ENCODE results near the gene NAV2. TPM values are rescaled to one million over a fixed set of nuclear protein-coding genes. Genes with fewer than 3 reads are reported as not detected.

Gene NAV2
- total RNA-seq, 1 experiment from 2014 or later, result 1.8 TPM

DNA sequence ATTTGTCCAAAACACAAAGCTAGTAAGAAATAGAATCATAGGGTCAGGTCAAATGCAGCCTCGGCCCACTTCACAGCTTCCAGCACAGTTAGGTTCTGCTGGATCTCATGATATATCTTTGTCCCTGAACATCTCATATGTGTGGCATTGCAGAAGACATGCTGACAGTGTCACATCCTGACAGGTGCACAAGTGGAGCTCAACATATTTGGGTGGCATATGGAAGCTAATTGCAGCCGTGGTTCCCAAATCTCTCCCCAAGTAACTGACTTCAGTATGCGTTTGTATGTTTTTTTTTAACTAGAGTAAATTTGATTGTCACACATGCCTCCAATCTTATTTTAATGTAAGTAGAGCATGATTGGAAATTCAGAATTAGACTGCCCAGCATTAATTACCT is 33.4 kb downstream of the NAV2 start:
- no peak for DNase-seq (ENCODE audit: low read depth)

DNA sequence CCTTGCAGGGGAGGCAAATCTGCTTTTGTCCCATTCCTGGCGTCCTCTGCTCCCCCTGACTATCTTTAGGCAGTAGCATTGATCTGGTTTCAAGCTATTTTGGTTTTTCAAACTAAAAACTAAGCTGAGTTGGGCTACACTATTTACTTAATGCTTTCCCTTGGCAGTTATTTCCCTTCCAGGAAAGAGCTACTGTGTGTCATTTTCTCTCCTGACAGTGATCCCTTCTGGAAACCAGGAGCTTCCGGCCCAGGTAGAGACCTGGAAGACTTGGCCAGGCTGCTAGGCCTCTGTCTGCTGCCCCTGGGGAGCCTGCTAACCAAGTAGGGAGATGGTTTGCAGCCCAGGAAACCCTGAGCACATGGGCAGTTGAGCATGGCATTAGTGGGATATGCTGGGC is 35.0 kb downstream of the NAV2 start:
- DNase-seq (ENCODE audit: low read depth), result no peak

DNA sequence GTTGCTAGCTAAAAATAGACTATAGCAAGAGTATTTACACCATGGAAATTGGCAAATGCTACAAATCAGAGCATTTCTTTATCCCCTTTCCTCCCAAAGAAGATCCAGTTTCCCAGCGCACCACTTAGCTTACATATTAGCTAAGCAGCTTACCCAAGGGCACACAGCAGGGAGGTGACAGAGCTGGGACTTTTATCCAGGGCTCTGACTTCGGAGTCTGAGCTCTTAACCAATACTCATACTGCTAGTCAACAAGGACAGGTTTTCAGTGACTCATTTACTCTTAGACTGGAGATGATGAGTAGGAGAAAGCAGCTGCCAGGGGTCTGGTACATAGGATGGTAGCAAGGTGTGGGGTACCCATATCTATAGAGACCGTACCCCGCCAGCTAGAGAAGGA is 38.4 kb downstream of the NAV2 start:
- DNase-seq (ENCODE audit: low read depth), result no peak

DNA sequence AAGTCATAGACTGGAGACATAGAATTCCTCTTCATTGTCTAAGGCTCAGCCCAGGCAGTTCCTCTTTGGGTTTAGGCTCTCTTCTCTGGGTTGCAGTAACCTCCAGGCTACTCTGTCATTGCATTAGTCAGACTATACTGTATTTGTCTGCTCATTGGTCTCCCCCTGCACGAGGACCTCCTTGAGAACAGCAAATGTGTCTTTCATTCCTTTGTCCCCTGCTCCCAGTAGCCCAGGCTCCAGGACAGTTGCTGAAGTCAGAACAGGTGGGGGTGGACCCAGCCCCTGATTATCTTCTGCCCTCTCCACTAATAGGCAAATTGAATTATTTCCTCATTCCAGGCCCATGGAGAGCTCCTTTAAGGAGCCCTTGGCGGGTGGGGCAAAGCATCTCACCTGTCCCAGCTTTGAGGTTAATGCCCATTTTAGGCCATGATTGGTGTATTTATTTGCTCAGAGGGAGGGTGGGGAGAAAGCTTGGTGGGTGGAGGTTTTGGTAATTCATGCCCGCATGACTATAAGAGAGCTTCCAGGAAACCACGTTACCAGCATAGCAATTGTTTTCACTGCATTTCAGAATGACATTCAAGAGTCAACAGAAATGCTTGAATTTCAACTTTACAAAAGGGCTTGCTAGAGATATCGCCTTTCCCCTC is 40.9 kb downstream of the NAV2 start:
- no peak for DNase-seq (ENCODE audit: low read depth)

DNA sequence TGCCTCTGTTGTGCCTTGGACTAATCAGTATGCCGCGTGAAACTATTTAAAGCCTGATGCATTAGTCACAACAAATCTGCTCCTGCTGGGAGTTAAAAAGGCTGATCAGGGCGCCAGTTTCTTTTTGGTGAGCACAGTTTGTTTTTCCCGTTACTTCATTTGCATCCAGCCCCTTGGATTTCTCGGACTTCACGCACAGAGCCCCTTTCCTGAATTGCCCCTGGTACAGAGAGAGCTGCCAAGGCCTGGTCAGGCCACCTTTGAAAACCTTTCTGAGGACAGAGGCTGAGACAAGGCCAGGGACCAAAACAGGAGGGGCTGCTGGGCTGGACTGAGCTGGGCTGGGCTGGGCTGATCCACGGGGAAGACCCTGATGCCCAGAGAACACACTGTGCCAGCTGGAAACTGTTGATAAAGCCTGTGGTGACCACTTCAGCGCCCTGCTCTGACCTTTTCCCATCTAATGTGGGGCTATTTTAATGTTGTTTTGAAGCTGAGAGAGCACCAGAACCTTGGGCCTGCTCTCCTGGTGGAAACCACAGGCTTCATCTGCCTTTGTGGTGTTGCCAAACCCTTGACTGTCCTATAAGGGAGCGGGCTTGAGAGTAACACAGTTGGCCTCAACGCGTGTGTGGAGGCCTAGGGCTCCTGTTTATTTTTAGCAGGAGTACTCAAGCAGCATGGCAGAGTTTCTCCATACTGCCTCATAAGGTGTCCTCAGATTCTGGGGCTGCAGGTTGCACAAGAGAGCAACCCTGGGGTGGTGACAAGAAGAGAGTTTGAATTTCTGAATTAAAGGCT is 44.2 kb downstream of the NAV2 start:
- DNase-seq (ENCODE audit: low read depth), result no peak

DNA sequence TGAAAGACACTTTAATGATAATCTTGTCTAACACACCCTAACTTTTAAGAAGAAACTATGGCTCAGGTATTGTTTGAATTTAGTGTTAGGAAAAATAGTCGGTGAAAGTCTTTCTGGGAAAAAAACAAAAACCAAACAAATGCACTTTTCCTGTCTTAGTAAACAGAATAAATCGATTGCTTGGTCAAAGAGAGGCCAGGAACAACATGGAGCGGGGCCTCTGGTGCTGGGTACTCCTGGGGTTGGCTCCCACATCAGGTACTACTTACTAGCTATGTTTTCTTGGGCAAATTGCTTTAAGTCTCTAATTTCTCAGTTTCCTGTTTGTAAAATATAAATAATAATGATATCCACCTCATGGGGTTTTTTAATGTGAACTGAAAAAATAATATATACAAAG is 46.8 kb downstream of the NAV2 start:
- no peak for DNase-seq (ENCODE audit: low read depth)

DNA sequence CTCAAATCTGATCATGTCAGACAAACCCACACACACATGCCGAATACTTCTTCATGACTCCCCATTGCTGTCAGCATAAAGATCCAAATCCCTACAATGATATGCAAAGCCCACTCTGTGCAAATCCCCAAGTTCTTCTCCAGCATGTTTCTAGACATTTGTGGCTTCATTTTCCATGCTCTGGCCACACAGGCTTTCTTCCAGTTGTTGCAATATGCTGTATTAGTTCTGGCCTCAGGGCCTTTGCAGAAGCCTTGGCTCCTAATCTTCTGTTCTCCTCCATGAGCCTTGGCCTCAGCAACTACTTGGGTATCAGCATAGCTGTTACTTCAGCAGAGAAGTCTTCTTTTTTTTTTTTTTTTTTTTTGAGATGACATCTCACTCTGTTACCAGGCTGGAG is 49.6 kb downstream of the NAV2 start:
- no peak for DNase-seq (ENCODE audit: low read depth)

DNA sequence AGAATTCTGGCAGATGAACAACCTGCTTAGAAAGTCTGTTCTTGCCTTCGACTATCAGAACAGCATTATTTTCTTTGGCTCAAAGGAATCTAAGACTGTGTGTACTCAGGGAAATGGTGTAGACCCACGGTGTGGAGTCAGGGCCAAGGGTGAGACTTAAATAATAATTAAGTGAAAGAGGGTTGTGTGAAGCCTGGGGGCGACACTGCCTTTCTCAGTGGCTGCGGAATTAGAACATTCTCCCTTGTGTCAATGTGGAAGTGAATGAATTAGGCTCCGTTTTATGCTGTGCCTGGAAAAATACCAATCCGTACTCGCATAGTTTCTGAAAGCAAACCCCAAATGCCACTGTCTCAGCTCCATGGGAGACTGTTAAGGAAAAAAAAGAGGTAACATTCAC is 50.7 kb downstream of the NAV2 start:
- no peak for DNase-seq (ENCODE audit: low read depth)

DNA sequence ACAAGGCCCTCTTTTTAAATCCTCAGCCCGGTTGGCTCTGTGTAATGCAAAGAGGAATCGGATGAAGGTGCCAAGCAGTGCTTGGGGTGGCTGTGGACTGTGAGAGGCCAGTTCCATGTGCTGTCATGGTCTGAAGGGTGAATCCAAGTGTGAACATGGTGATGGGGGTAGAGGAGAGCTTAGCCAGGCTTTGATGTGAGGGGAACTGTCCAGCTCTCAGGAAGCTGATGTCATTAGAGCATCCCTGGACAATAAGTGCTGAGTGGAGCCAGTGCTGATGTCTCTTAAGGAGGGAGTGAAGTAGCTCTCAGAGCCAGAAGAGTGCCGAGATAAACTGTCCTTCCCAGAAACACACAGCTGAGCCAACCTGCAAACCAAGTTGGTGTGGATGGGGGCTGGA is 53.6 kb downstream of the NAV2 start:
- DNase-seq (ENCODE audit: low read depth), result no peak

DNA sequence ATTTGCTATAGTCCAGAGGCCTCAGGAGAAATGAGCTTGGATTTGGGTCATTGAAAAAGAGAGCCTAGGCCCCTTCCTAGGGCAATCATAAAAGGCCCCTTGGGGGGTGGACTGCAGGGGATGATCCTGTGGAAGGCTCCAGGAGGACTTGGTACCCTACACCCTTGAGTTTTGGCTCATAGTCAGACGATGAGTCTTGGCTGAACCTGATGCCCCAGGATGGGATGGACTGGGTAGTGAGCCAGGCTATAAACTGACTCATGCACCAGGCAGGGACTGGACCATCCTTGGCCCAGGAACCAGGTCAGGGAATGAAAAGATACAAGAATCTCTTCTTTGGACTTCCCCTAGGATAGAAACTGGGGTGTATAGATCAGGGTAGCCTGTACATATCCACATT is 54.2 kb downstream of the NAV2 start:
- peak; percentile 11 for DNase-seq (ENCODE audit: low read depth)

DNA sequence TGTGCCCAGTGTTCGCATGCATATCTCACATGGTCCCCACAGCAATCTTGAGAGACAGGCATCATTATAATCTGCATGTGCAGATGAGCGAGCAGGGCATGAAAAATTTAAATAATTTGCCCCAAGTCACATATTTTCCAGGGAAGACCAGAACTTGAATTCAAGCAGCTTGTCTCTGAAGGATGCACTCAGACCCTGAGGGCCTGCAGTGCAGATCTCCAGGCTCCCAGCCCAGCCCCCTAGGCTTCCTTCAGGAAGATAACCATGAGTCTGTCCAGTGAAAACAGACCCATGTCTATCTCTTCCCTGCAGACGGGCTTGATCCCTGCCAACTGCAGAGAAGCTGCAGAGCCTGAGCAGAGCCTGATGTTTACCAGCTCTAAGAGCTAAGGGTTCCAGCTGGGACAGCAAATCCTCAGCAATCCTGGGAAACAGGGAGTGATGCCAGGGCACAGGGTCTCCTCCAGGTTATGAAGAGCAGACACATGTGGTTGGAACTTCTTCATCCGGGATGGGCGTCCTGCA is 55.1 kb downstream of the NAV2 start:
- no peak for DNase-seq (ENCODE audit: low read depth)

DNA sequence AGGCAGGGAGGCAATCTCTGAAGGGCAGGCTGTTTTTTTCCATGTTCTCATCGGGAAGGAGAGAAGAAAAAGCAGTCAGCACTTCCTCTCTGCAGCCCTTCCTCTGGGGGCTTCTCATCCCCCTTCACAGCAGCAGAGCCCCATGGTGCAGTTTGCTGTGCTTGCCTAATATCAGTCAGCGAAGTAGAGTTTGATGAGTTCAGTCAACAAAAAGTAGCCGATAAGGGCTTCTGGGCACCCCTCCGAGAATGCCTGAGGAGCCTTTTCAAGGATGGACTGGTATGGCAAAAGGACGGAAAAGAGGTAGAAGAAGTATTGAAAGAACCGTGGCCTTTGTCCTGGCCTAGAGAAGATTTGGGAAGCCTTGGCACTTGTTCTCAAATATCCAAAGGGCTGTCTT is 55.6 kb downstream of the NAV2 start:
- no peak for DNase-seq (ENCODE audit: low read depth)

DNA sequence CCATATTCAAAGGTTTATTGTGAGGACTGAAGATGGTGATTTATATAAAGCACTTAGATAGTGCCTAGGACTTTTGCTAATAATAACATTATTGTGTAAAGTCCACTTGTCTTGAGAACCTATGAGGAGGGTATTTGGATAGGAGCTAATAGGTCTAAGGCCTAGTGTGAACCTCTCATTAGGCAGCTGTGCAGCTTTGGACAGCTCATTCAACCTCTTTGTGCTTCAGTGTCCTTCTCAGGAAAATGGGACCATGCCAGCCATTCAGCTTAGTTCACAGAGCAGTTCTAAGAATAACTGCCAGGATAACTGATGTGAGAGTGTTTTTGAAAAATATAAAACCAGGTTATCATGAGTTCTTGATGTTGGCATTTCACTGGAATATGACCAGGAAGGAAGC is 56.2 kb downstream of the NAV2 start:
- DNase-seq (ENCODE audit: low read depth), result no peak

DNA sequence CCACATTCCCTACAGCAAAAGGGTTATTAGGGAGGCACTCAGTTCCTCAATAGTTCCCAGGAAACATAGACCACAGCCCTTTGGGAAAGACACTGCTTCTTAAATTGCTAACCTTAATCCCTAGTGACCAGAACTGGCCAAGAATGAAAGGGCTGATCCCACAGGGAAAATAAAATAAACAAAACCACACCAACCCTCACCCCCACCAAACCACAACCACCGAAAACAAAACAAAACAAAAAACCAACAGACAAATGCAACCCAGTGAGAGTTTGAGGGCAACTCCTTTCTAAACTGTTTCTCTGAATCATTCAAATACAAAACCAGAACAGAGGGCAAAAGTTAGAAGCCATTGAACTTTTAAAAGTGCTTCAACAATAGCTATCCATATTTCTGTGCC is 57.2 kb downstream of the NAV2 start:
- peak; percentile 73 for DNase-seq (ENCODE audit: low read depth)

DNA sequence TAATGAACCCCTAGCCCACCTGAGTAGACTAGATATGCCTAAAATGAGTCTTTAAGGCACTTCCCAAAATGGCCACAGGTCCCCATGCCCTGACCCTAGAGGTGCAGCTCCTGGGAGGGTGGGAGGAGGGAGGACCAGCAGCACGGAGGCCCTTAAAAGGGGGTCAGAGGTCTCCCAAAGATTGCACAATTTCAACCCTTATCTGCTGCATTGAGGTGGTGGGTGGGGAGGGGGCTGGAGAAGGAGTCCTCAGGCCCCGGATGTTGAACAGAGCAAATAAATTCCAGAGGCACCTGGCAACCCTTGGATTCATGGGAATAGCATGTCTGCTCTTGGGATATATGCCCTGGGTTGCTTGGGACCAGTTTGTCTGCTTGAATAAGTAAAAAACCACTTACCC is 57.6 kb downstream of the NAV2 start:
- no peak for DNase-seq (ENCODE audit: low read depth)

DNA sequence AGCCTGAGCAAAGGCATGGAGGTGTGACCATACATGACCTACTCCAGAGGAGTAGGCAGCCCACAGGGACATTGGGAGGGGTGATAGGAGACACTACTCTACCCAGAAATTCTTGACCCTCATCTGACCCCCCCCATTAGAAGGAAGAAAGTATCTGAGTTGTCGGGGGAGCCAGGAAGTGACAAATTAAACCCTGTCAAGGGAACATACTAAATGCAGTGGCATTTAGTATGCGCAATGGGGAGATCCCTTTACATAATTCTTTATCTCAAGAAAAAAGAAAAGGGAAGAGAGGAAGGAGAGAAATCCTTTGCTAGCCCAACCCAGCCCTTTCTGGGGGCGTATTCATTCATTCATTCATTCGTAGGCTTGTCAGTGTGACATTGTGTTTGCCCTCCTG is 58.8 kb downstream of the NAV2 start:
- no peak for DNase-seq (ENCODE audit: low read depth)

DNA sequence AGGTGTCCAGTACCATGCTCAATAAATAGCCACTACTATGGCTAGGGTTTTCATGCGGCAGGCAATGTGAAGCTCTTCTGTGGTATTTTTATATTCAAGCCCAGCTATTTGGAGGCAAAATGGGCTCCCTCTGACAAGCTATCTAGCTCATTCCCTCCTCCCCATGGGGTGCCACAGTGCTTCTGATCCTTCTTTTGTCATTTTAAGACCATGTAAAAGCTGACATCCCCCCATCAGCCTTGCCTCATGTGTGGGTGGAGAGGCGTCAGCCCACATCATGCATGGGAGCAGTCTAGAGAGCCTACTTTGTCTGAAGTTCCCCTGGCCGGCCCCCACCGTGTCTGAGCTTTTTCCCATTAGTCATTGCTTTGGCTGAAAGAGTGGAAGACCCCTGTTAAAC is 59.8 kb downstream of the NAV2 start:
- no peak for DNase-seq (ENCODE audit: low read depth)

DNA sequence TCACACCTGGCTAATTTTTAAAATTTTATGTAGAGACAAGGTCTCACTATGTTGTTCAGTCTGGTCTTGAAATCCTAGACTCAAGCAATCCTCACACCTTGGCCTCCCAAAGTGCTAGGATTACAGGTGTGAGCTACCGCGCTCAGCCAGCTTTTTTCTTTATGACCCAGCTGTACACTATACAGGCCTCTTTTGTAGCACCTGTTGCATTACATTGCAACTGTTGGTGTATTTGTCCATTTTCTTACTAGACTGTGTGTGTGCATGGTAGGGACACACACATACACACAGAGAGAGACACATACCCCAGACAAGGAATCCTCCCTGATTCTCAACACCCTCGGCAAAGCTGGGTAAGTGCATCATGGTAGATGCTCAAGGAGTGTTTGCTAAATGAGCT is 61.7 kb downstream of the NAV2 start:
- no peak for DNase-seq (ENCODE audit: low read depth)

DNA sequence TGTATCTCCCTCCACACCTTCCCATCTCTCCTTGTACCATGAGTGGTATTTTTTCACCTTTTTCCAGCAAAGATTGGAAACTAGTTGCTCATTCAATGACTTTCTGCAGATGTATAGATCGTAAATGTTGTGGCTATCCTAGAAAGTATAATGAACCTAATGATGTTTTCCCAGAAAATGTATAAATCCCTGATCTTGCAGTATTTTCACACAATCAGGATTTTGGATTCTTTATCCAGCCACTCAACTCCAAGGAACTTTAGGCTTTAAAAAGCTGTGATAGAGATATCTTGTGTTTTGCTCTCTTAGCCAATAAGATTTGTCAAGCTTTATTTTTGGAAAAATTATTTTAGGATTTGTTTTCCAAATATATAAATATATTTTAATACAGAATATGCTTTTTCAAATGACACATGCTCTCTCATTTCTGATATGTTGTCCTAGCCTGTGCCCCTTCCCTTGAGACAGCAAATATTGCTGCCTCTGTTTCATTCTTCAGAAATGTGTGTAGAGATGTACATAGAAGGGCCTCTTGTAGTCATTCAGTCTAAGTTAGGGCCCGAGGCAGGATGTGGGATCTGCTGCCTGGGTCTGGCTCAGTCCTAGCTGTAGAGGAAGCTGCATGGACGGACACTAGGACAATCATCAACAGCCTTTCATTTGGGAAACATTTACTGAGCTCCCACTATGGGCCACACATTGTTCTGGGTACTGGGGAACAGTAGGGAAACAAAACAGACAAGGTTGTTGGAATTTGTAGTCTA is 62.4 kb downstream of the NAV2 start:
- DNase-seq (ENCODE audit: low read depth), result no peak

DNA sequence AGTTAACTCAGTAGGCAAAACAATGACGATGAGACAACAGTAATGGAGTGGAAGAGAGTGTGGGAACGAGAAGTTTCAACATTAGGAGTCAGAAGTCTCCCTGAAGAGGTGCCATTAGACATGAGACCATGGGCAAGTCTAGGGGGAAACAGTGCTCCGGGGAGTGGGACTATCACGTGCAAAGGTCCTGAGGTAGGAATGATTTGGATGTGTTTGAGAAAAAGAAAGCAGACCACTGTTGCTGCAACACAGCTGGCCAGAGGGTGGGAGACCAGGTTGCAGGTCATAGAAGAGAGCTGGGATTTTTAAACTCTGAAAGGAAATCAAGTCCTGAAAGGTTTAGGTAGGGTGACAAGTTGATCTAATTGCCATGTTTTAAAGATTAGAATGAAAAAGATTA is 63.0 kb downstream of the NAV2 start:
- no peak for DNase-seq (ENCODE audit: low read depth)

DNA sequence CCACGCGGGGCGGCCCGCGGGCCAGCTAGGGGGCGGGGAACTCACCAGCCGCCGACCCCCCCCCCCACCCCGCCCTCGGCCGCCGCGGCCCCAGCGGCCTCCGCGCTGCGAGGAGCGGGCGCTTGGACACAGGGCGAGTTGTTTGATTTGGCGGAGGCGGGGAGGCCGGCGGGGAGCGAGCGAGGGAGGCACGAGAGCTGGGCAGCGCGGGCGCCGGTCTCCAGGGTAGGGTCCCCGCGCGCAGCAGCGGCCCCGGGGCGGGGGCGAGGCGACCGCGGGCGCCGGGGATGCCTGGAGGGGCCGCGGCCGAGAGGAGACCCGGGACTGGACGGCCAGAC is 64.4 kb downstream of the NAV2 start:
- peak; percentile 32 for DNase-seq (ENCODE audit: low read depth)

DNA sequence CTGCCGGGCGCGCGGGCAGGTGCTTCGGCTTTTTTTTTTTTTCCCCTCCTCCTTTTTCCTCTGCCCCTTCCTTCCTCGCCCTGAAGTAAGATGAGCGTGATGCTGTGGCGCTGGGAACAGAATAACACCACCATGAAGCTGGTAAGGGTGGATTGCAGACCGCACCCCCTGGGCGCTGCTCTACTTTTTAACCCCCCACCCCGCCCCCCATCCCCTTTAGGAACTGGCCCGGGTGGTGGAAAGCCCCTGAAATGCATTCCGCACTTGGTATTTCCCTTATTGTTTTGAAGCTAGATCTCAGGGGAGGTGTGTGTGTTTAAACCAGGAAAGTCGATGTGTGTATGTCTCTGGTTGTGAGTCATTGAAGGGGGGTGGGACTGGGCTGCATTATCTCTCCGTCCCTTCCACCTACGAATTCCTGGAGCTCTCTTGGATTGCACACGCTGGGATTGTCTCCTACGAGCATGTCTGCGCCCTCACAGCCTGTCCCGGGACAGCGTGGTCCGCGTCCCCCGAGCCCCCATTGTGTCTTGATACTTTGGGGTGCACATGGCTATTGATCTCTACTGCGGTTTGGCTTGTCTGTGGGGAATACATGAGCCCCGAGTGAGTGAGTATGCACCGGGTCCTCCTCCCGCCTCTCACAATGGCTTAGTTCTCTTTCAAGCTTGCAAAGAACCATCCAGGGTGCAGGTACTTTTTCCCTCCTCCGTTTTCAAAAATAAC is 64.9 kb downstream of the NAV2 start:
- DNase-seq (ENCODE audit: low read depth), result peak; percentile 76

Measured in Daoy (cell line).